HPDE6-E6E7 (cell line): Measurements from ENCODE around the gene NUP214.
"Not testable (repeated sequence)": the region's sequence is repeated elsewhere in the genome, so short reads cannot be mapped to it uniquely, and the experiment has no call there.

ENCODE experiments used
- DNase-seq: peaks from one replicate; pipeline ENCODE4 v3.0.0; 2011; ENCODE audit warnings: missing footprints; ENCODE audit errors: extremely low spot score

Gene NUP214

DNA sequence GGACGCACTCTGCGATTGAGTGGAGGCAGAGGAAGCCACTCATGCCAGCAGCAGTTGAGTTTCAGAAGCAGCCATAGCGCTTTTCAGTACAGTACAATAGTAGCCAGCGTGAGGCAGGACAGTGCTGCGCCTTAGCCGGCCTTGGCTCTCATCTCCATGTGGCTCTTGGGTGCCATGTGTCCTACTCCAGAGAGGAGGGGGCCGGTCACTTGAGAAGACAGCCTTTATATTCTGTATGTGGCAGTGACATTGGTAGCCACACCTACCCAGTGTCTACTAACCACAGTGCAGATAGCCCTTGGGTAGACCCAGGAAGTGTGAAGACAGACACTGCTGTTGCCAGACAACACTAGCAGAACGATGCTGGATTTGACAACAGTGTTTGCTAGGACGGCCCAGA lies 108.6 kb downstream of the NUP214 start:
- DNase-seq, result no peak

DNA sequence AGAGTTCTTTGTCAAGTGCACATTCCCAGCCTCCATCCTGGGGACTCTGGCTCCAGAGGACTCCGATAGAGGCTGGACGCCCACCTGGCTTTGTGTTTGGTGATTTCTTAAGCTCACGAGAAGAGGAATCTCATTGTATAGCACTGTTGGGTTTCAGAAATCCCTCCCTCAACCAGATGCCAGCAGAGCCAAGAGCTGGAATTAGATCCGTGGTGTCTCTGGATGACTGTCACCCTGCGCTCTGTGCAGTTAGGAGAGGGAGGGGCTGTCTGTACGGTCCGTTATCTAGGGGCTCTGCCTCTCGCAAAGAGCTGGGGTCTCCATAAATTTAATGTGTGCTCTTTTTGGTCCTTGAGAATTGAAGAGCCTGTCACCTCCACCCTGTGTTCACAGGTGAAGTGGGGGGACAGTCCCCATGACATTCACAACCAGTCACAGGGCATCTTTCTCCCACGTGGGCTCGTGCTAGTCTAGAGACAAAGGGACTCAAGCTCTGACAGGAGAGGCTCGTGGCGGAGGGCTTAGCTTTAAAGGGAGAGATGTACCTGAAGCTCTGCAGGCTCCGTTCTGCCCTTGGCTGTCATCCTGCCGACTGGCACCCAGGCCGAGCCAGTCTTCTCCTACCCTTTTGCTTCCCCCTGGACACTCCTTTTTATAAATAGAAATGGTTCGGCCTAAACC lies 109.6 kb downstream of the NUP214 start:
- no peak for DNase-seq

DNA sequence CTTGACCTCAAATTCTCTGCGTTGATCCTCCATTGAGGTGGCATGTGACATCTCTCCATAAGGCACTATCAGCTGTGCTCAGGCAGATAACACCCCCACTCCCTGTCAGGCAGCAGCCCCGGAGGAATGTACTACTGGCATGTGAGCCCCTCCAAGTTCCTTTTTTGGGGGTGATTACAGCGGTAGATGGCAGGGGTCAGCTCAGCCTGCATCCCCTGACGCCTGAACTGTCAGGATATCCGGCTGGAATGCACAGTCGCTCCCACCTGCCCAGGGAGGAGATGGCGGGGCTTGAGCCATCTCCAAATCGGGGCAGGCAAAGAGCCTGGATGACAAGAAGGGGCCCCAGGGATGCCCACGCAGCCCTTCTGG lies 110.1 kb downstream of the NUP214 start:
- no peak for DNase-seq

- no peak for DNase-seq
Observed at GRCh38 chr9:131236161-131236560, 110.8 kb downstream of the NUP214 start.

GRCh38 chr9:131236761-131237160 lies 111.4 kb downstream of the NUP214 start:
- no peak for DNase-seq

DNA sequence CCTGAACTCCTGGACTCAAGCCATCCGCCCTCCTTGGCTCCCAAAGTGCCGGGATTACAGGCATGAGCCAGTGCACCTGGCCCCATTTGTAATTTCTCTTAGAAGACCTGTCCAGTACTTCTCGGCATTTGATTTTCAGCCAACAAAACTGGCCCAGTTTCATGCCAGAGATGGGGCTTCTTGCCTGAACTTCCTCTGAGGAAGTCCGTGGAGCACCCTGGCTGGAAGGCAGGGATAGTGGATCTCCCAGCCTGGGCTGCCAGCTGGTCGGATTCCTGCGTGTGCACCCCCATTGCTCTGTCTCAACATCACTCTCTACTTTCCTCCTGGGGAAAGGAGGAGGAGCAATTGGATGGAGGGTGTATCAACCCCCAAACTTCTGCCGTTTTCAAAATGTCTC lies 111.9 kb downstream of the NUP214 start:
- DNase-seq, result no peak

- peak; percentile 48 for DNase-seq
Observed at GRCh38 chr9:131237931-131238401, 112.6 kb downstream of the NUP214 start.

DNA sequence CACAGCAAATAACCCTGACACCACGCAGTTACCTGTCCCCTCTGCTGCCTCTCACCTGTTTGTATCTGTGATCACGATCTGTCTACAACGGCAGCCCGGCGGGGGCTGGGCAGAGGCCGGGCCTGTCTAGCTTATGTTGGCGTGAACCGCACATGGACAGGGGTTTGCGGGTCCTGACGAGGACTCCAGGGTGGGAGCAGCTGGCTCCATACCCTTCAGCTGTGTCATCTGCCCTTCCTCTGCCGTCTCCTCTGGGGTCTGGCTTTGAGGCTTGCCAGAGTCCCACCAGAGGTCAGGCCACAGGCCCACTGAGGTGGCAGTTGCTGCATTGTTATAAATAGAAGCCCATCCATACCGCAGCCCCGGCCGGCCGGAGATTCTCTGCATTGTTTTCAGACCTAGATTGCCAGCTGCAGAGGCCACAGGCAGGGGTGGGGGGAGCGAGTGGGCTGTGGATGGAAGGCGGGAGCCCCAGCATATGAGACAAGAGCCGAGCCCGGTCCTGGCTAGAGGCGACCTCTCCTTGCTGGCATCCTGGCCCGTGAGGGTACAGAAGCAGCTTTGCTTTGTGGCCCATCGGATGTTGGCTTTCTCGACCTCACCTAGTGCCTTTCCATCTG lies 113.1 kb downstream of the NUP214 start:
- no peak for DNase-seq

DNA sequence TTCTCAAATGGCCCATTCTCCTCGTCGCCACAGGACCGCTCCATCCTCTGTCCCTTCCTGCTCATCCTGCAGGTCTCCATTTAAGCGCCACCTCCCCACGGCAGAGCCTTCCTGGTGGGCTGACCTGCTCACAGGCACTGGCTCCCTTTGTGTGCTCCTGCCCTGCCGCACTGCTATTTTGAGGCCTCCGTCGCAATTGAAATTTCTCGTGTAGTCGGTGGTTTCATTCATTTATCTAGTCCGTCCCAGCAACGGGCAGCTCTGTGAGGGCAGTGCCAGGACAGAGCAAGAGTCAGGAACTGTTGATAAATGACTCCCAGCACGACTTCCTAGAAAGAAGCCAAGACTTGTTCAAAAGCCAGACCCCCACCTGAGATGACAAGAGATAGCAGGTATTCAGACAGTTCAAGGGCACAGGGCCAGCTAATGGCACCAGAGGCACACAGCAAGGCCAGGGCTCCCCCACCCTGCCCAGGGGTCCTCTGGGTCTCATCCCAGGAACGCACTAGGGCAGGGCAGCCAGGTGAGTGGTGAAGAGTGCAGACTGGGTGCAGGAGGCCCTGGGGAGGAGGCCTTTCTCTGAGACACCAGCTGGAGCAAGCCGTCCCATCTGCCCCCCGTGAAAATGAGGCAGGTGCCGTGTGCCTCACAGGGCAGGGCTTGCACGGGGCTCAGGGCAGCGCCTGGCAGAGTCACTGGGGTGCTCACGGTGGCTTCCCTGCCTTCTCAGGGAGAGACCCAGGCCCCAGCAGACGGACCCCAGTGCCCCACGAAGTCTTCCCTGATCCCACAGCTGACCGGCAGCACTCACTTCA lies 114.0 kb downstream of the NUP214 start:
- DNase-seq, result no peak

DNA sequence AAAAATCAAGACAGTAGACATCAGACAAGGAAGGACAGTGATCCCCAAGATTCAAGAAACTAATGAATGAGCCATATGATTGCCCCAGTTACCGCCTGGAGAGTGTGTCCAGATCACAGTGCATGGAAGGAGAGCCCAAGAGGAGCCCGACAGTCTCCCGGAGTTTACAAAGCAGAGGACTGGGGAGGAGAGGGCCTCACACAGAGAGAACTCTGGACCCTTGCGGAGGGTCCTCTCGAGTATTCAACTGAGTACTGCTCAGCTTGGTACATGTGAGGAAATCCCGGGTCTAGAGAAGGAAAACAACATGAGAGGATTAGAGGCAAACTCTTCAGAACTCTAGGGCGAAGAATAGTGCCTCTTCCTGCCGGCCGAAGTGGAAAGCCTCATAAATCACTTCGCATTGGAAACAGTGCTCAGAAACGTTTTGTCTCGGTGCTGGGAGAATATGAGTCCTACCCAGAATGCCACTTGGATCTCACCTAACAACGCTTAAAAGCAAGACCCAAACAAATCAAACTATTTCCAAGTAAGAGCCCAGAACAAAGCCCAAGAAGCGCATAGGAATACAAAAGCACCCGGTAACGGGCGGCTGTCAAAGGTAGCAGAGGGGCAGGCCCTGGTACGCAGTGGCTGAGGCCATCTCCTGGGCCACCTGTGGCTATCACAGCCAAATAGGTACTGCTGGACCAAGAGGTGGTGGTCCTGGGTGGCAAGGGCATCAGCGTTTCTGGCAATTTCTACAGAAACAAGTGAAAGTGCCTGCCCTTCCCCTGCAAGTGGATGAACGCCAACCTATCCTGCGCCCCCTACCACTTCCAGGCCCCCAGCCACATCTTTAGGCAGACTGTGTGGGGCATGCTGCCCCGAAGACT lies 114.9 kb downstream of the NUP214 start:
- DNase-seq, result no peak

DNA sequence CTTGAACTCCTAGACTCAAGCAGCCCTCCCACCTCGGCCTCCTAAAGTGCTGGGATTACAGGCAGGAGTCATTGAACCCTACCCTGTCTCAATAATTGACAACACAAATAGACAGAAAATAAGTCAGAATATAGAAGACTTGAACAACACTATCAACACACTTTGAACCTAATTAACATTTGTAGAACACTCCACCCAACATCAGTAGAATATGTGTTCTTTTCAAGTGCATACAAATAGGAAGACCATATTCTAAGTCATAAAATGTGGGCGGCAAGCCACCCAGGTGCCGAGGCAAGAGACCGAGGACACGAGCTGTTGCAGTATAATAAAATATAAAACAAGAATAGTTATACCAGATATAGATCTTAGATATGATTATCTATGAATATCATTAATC lies 118.9 kb downstream of the NUP214 start:
- DNase-seq, result not testable (repeated sequence)

DNA sequence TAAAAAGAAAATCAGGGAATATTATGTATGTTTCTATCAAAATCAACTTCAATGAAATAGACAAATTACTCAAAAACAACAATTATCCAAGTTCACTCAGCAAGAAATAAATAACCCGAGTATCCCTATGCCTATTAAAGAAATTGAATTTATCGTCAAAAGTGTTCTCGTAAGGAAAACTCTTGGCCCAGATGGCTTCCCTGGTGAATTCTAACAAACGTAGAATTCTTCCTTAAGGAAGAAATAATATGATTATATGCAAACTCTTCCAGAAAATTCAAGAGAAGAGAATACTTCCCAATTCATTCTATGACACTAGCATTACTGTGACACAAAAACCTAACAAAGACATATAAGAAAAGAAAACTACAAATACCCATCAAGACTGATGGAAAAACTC lies 121.2 kb downstream of the NUP214 start:
- no peak for DNase-seq

DNA sequence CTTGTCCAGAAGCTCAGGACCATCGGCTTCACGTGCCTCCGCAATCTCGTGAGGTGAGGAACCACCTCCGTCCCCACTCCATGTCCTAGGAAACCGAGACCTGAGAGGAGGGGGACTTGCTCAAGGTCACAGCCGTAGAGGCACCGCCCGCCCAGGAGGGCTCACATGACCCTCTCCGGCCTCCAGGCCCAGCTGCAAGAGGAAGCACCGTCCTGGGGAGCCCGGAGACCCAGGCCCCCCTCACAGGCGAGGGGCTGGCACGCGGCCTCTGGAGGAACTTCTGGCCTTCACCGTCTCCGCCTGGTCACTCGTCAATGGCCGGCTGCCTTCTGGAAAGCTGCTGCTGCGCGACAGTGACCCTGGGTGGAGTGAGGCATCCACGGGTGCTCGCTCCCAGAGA lies 126.7 kb downstream of the NUP214 start:
- DNase-seq, result no peak

- DNase-seq, result no peak
Observed at GRCh38 chr9:131253891-131254491, 128.6 kb downstream of the NUP214 start.

GRCh38 chr9:131254626-131255025 lies 129.2 kb downstream of the NUP214 start:
- no peak for DNase-seq

DNA sequence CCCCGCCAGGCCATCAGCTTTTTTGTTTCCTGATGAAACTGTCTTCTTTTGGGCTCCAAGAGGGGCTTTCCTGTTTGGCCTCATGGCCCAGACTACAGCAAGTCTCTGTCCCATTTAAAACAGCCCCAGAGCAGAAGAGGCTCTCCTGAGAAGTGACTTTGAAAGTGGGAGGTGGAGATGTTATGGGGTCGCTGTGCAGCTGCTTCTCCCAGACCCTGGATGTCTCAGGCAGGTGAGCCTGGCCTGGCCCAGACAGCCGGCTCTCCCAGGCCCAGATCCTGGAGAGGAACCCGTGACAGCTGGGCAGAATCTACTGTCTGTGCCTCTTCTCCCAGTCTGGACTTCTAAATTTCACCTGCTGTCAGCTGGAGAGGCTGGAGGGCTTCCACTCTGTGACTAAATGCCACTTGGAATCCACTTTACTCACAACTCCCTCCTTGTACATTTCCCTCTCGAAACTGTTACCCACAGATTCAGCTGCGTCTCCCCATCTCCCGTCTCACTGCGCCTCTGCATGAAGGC lies 130.4 kb downstream of the NUP214 start:
- no peak for DNase-seq

- no peak for DNase-seq
Observed at GRCh38 chr9:131257266-131258025, 132.1 kb downstream of the NUP214 start.

- DNase-seq, result no peak
Observed at GRCh38 chr9:131258186-131258585, 132.8 kb downstream of the NUP214 start.

DNA sequence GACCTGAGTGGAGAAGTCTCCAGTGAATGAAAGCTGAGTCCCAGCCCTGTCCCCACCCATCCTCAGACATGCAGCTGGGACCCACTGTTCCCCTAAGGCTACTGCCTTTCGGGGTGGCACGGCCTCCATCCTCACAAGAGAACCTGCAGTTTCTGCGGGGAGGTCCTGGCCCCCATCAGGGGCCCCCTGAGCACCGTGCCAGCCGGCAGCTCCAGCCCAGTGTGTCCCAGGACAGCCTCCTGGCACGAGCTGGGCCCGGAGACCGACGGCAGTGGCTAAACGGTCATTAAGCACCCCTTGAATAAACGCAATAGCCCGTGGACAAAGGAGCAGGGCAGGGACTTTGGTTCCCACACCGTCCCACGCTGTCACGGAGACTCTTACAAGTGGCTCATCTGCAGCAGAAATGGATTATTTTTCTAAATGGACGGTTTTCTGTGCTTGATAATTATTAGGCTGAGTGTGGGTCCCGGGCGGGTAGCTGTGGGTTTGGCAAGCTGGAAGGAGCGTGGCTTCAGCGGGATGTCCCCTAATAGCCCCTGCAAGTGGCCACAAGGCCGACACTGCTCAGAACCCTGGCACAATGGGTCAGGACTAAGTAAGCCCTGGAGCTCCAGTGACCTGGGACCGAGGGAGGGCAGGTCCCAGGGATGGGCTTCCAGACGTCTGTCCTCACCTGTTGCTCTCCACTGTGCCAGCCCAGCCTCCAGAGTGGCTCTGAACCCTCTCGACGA lies 133.5 kb downstream of the NUP214 start:
- DNase-seq, result no peak

- DNase-seq, result no peak
Observed at GRCh38 chr9:131259432-131259898, 134.1 kb downstream of the NUP214 start.
